MCF 10A (cell line): ENCODE measurements around the gene PPFIA2. TPM values are rescaled to one million over a fixed set of nuclear protein-coding genes. Genes with fewer than 3 reads are reported as not detected.

Source experiments
- BruUV-seq: library from RNA; stranded (reverse); fragments of 400-500 nt; replicated peaks from 2 replicates; lab custom pipeline; 2021; lab: Mats Ljungman, UMichigan
- CTCF ChIA-PET: fragments of 300-600 bp; sonication (Branson Sonifier 250); formaldehyde crosslinking; extraction: SDS; loops from one replicate; lab custom pipeline; 2021; ENCODE audit warnings: antibody characterized with exemption, inconsistent platforms; lab: Yijun Ruan, JAX
- POLR2A ChIA-PET: fragments of 300-600, 350-650 bp; sonication (Branson Sonifier 250); formaldehyde crosslinking; extraction: SDS; loops from one replicate; lab custom pipeline; 2020; ENCODE audit warnings: antibody characterized with exemption, inconsistent platforms; lab: Yijun Ruan, JAX
- DNase-seq: peaks from one replicate; pipeline ENCODE4 v3.0.0-alpha.2; 2018; ENCODE audit not compliant: unreplicated experiment
- H3K27ac Mint-ChIP-seq: one replicate; pipeline ENCODE4 v1.8.0; 2022; ENCODE audit warnings: mild to moderate bottlenecking, low read depth, mixed read lengths; ENCODE audit not compliant: unreplicated experiment
- H3K27me3 Mint-ChIP-seq: one replicate; pipeline ENCODE4 v1.8.0; 2022; ENCODE audit warnings: mixed read lengths; ENCODE audit not compliant: insufficient read depth, unreplicated experiment
- H3K36me3 Mint-ChIP-seq: one replicate; pipeline ENCODE4 v1.8.0; 2022; ENCODE audit warnings: mild to moderate bottlenecking, moderate library complexity, mixed read lengths; ENCODE audit not compliant: insufficient read depth, unreplicated experiment
- H3K4me1 Mint-ChIP-seq: one replicate; pipeline ENCODE4 v1.8.0; 2022; ENCODE audit warnings: mixed read lengths; ENCODE audit not compliant: insufficient read depth, unreplicated experiment
- H3K4me3 Mint-ChIP-seq: one replicate; pipeline ENCODE4 v1.8.0; 2022; ENCODE audit warnings: mild to moderate bottlenecking, moderate library complexity, mixed read lengths; ENCODE audit not compliant: unreplicated experiment
- H3K9me3 Mint-ChIP-seq: one replicate; pipeline ENCODE4 v1.8.0; 2022; ENCODE audit warnings: mixed read lengths; ENCODE audit not compliant: unreplicated experiment
- intact Hi-C: fragments of 100-400 bp; cut with micrococcal nuclease; formaldehyde crosslinking; loops from 2 replicates; pipeline ENCODE4 v1.14.1; 2022
- total RNA-seq: library from RNA; stranded (reverse); gene quantifications from 2 replicates; pipeline ENCODE4 v1.2.3, GENCODE V29; 2022
- TF ChIP-seq, protein P1 (sequence below): fragments of 200-600 bp; IDR thresholded peaks from one replicate; pipeline ENCODE4 v1.8.0; 2022; ENCODE audit warnings: antibody characterized with exemption, mild to moderate bottlenecking; ENCODE audit not compliant: unreplicated experiment

The PPFIA2 gene
- total RNA-seq, 1 experiment from 2014 or later = 2.2 TPM

DNA sequence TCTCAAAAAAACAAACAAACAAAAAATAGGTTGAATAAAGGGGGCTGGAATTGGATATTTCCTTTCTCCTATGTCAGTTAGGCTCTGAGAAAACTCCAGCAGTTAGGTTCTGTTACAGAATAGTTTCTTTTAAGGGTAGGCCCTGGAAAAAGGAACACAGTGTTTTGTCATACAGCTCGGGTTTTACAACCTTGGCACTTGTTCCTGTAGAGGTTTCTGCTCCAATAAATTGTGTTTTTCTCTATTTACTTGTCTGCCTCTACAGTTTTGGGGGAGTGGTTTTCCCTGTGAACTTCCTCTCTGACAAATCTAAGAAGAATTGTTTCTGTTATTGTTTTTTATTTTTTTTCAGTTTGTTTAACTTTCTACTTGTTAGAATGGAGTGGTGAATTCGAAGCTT, 513.7 kb downstream of the PPFIA2 start:
- H3K9me3 Mint-ChIP-seq = no peaks in the 10 kb centered on the region
- H3K4me1 Mint-ChIP-seq = no peaks in the 10 kb centered on the region
- CTCF ChIA-PET = no interaction called here
- no TSS peak for BruUV-seq
- no peak for DNase-seq
- H3K27me3 Mint-ChIP-seq = peaks cover 24% of the 10 kb centered on the region
- intact Hi-C loops = no loop called here
- POLR2A ChIA-PET = no interaction called here
- H3K4me3 Mint-ChIP-seq = no peak overlapping the region
- H3K27ac Mint-ChIP-seq = no peak overlapping the region
- H3K36me3 Mint-ChIP-seq = no peaks in the 10 kb centered on the region
- TF ChIP-seq, protein P1, sequence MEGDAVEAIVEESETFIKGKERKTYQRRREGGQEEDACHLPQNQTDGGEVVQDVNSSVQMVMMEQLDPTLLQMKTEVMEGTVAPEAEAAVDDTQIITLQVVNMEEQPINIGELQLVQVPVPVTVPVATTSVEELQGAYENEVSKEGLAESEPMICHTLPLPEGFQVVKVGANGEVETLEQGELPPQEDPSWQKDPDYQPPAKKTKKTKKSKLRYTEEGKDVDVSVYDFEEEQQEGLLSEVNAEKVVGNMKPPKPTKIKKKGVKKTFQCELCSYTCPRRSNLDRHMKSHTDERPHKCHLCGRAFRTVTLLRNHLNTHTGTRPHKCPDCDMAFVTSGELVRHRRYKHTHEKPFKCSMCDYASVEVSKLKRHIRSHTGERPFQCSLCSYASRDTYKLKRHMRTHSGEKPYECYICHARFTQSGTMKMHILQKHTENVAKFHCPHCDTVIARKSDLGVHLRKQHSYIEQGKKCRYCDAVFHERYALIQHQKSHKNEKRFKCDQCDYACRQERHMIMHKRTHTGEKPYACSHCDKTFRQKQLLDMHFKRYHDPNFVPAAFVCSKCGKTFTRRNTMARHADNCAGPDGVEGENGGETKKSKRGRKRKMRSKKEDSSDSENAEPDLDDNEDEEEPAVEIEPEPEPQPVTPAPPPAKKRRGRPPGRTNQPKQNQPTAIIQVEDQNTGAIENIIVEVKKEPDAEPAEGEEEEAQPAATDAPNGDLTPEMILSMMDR = no peak

DNA sequence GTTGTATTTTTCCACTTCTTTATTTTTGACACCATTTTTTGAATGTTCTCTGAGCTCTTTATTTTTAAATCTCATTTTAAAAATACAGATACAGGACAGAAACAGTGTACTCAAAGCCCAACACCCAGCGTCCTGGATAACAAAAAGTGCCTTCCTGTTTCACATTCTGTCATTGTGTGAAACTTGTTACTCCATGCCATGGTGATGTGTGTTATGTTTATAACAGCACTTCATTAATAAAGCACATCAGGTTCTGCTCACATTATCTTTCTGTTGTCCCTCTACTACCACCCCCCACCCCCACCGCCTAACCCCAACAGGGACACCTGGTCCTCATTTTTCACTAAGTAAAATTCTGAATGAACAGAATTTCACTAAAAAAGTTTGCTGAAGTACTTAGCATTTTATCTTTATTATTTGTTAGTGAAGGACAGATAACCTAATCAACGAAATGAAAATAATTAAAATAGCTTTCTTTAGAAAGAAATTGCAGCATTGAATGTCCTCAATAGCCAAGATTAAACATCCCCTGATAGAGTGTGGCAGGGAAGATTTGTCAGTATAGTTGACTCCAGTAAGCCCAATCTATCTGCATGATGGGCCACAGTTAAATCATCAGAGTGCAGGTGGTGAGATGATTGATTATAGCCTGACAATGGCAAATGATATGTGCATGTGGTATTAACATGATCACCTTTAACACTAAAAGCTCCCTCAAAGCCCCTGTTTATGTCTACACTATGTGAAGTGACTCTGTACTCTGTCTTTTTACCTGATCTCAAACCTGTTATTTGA, 527.4 kb downstream of the PPFIA2 start:
- POLR2A ChIA-PET = no interaction called here
- CTCF ChIA-PET = no interaction called here
- Mint-ChIP-seq H3K9me3 (no peaks in the 10 kb centered on the region), H3K4me1 (no peaks in the 10 kb centered on the region), H3K36me3 (no peaks in the 10 kb centered on the region), H3K27ac (no peak overlapping the region), H3K27me3 (peaks cover 65% of the 10 kb centered on the region), H3K4me3 (no peak overlapping the region)
- BruUV-seq = no TSS peak
- TF ChIP-seq, protein P1 = no peak
- intact Hi-C loops = no loop called here
- DNase-seq = no peak

DNA sequence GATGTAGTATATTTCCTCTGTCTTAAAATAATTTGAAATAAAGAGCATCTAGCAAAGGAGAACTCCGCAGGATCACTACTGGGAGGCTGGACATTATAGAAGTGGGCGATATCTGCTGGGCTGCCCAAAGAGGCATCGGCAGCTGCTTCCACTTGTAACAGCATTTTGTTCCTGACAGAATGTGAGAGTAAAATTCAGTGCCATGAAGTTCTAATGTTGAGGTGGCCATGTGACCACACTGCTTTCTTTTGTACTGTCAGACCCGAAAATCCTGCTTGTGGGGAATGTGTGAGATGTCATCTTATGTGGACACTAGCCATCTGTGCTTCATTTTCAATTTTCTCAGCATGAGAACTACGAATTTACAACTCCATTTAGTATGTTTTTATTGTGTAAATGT, 529.4 kb downstream of the PPFIA2 start:
- intact Hi-C loops = no loop called here
- POLR2A ChIA-PET = no interaction called here
- Mint-ChIP-seq H3K4me1 (no peaks in the 10 kb centered on the region), H3K4me3 (no peak overlapping the region), H3K9me3 (no peaks in the 10 kb centered on the region), H3K27ac (no peak overlapping the region), H3K36me3 (no peaks in the 10 kb centered on the region), H3K27me3 (peaks cover 77% of the 10 kb centered on the region)
- CTCF ChIA-PET = no interaction called here
- DNase-seq = no peak
- TF ChIP-seq, protein P1 = no peak
- no TSS peak for BruUV-seq

DNA sequence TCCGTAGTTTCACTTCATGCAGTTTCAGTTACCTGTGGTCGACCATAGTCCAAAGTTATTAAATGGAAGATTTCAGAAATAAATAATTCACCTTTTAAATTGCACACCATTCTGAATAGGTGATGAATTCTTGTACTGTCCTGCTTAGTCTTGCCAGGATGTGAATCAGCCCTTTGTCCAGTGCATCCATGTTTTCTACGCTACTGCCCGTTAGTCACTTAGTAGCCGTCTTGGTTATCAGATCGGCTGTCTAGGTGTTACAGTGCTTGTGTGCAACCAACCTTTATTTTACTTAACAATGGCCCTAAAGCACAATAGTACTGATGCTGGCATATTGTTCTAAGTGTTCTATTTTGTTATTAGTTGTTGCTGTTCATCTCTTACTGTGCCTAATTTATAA, 534.5 kb downstream of the PPFIA2 start:
- H3K4me3 Mint-ChIP-seq = no peak overlapping the region
- H3K36me3 Mint-ChIP-seq = no peaks in the 10 kb centered on the region
- DNase-seq = peak; percentile 8
- intact Hi-C loops = no loop called here
- TF ChIP-seq, protein P1 = no peak
- no peak overlapping the region for H3K27ac Mint-ChIP-seq
- no peaks in the 10 kb centered on the region for H3K9me3 Mint-ChIP-seq
- no TSS peak for BruUV-seq
- H3K27me3 Mint-ChIP-seq = peaks cover 50% of the 10 kb centered on the region
- H3K4me1 Mint-ChIP-seq = no peaks in the 10 kb centered on the region
- ChIA-PET POLR2A (no interaction called here), CTCF (no interaction called here)
